GM19025 (cell line): ENCODE data around the gene CRELD2.
"Not testable (repeated sequence)": the region's sequence is repeated elsewhere in the genome, so short reads cannot be mapped to it uniquely, and the experiment has no call there.

ENCODE experiments used
- ATAC-seq: cut with Tn5 transposase; IDR thresholded peaks from one replicate; pipeline ENCODE4 v1.9.1; 2021; ENCODE audit warnings: mild to moderate bottlenecking, low read depth, moderate library complexity; ENCODE audit not compliant: unreplicated experiment

The CRELD2 gene

DNA sequence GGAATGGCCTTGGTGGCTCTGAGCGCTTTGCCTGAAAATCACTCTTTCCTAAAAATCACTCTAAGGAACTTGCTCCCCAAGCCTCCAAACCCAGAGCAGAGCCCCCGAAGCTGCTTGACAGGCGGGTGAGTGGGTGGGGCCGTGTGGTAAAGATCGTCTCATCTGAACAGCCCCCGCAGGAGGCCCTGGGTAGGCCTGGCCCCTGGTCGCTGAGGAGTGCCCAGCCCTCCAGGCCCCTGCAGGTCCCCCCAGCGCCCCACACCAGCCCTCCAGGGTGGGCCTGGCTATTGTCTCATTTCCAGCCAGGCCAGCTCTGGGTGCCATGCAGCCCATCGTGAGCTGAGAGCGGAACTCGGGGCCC is 25.0 kb downstream of the CRELD2 start:
- no peak for ATAC-seq

DNA sequence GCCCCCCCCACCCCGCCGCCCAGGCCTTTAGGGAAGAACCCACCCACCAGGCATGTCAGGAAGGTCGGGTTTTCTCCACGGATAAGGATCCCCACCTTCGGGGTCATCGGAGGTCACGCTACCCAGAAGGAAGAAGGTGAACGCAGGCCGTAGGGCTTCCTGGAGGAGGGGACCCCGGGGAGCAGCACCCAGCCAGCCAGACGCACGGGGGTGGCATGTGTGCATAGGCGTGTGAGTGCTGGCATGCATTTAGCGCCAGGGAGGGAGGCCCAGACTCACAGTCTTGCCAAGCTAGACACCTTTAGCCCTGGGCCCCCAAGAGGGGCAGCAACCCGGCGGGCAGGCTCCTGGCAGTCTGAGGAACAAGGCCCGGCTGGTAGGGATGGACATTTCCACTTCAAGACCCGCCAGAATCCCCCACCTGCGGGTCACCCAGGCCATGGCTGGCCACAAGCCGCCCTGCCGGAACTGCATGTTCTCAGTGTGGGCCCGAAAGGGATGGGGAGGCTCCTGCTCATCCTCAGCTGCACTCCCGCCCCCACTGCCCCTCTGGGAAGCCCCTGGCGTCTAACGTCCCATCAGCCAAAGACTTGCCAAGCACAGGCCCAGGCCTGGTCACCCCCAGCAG is 25.5 kb downstream of the CRELD2 start:
- no peak for ATAC-seq

GRCh38 chr22:49944399-49944891 is 26.0 kb downstream of the CRELD2 start:
- no peak for ATAC-seq

- ATAC-seq = not testable (repeated sequence)
These were observed 26.8 kb downstream of the CRELD2 start for GRCh38 chr22:49945042-49945794.

- no peak for ATAC-seq
These were observed 28.3 kb downstream of the CRELD2 start for GRCh38 chr22:49946612-49947295.

DNA sequence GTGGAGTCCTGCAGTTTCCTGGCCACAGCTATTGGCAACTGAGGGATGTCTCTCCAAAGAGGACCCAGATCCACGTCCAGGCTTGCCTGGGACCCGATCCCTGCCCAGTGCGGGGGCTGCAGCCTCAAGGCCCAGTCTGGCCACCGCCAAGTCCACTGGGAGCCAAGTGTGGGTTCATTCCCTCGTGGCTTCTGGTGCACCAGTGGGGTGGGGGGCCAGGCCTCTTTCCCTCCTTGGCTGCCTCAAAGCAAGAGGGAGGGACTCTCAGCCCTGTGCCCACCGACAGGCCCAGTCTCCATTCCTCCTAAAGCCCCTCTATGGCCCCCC is 28.8 kb downstream of the CRELD2 start:
- no peak for ATAC-seq

- no peak for ATAC-seq
These were observed 29.9 kb downstream of the CRELD2 start for GRCh38 chr22:49948116-49948957.

DNA sequence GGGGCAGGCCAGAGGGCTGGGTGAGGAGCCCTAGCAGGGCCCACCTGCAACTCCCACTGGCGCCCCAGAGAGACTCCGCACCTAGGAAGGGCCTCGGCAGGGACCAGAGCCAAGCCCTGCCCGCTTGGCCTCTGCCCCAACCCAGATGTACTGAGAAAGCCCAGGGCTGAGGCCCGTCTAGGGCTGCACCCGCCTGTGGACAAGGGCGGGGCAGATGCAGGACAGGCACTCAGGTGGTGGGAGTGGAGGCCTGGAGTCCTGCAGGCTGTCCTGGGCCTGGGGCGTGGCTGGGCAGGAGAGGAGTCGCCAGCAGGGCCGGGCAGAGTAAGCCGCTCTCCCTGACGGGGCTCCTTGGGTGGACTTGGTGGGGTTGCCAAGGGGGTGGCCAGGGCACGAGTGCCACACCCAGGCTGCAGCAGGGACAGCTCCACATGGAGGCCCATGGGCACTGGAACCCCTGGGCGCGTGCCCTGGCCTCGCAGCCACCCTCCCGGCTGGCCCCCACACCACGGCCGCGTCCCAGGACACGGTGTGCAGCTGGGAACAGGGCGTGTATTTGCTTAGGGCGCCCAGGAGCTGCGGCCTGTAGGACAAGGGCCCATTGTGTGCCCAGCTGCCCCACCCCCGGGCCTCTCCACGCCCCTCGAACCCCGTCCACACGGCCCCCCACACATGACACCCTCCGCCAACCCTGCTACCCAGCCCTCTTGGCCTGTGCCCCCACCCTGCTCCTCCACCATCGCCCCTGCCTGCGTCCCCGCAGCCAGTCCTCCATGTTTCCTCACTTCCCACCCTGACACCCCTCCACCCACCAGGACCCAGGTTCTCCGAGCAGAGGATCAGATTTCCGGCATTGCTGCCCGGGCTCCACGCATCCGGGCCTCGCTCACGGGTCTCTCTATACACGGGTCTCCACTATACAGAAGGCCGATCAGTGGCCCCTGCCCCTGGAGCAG is 30.8 kb downstream of the CRELD2 start:
- ATAC-seq = no peak

DNA sequence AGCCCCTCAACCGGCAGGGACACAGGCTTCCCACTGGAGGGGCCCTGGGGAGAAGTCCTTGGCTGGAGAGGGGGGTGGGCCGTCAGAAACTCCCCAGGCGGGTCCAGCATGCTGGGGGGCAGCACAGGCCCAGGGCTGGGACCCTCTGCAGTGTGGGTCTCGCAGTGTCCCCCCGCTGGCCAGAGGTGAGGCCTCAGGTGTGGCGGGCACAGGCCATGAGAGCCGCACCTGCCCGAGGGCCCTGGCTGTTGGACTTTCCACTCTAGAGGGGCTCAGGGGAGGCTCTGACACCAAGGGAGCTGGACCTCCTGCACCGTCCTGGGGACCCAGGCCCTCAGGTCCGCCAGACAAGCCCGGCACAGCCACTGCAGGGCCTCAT is 31.5 kb downstream of the CRELD2 start:
- ATAC-seq = no peak

- no peak for ATAC-seq
These were observed 32.1 kb downstream of the CRELD2 start for GRCh38 chr22:49950396-49950994.

GRCh38 chr22:49951000-49951677 is 32.7 kb downstream of the CRELD2 start:
- ATAC-seq = no peak

GRCh38 chr22:49951678-49951985 is 33.2 kb downstream of the CRELD2 start:
- ATAC-seq = no peak

- ATAC-seq = no peak
These were observed 33.8 kb downstream of the CRELD2 start for GRCh38 chr22:49951986-49952896.

DNA sequence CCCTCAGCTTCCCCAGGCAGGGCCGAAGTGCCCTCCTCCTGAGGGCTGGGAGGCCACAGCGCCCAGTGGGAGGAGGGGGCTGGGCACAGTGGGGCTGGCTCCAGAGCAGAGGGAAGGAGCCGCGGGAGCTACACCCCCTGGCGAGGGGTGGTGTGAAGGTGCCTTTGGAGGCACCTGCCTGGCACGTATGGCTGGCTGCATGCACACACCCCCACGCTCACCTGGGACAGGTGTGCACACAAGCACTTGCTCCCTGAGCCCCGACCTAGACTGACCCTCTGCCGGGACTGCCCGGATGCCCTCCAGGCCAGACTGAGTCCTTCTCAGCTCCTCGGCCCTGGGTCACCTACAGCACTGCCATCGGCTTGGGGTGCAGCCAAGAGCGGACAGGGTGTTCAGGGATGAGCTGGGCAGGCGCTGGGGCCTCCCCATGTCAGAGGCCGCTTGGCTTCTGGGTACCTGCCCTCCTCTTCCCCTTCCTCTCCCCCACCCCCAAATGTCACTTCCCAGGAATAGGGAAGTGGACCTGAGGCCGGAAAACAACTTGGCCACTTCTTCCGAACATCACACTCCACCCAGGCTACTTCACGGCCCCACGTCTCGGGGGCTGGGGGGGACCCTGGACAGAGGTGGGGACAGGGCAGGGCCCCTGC is 34.7 kb downstream of the CRELD2 start:
- ATAC-seq = no peak

GRCh38 chr22:49953680-49954344 is 35.4 kb downstream of the CRELD2 start:
- ATAC-seq = no peak

GRCh38 chr22:49954354-49954753 is 35.9 kb downstream of the CRELD2 start:
- ATAC-seq = no peak

DNA sequence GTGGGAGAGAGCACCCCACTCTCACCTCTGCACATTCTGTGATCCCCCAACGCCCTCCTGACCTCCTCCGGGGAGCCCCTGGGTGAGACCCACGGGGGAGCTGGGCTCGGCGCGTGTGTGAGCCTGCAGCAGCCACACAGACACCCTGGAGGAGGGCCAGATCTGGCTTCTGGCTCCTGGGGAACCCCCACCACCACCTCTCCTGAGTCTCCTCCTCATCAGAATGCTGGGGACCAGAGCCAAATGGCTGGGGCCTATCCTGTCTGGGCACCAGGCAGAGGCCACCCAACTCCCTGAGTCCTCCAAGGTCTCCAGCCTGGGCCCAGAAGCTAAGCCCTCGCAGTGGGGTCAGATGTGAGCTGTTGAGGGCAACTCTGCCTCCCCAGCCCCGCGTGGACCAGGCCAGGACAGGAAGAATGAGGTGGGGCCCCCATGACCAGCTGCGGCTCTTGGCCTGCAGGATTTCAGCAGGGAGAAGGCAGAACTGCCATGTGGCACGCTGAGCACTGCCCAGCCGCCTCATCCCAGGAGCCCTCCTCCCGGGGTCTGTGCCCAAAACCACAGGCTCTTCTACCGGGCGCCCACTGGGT is 36.7 kb downstream of the CRELD2 start:
- ATAC-seq = no peak
